Mammary epithelial cell (primary cell): ENCODE results near the gene KRIT1.

Experiments
- CTCF ChIP-seq, 2 donors: IDR thresholded peaks in 1 of 2; conservative IDR thresholded peaks in 1 of 2; 2 replicates each; pipeline ENCODE4 v1.5.1; 2011 to 2012; ENCODE audit warnings: inconsistent platforms in 2 of 2, low read length in 2 of 2, mild to moderate bottlenecking in 2 of 2, control low read depth in 1 of 2, low read depth in 1 of 2; ENCODE audit not compliant: insufficient read depth in 1 of 2; ENCODE audit errors: extremely low read depth in 1 of 2
- EZH2 ChIP-seq: IDR thresholded peaks from 2 replicates; pipeline ENCODE4 v1.6.1; 2012; ENCODE audit warnings: low read length, inconsistent platforms, borderline replicate concordance

DNA sequence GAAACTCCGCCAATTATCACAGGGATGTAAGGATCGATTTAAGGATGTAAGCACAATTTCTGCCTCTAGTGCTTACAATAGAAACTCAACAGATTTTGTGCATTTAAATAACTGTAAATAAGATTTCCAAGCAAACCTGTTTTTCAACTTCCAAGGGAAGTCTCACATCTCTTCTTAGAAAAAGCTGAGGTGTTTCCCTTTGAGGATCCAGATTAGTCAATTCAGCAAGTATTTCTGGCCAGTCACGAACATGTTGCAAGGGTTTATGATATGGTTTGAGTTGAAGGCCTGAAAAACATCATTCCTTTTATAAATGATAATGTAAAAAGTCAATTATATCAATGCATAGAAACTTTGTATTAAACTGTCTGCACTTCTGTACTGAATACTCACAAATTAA is 23.9 kb downstream of the KRIT1 start:
- TF ChIP-seq CTCF (conservative IDR thresholded peaks at IDR 0.05 in 1 of 2, IDR thresholded peaks at IDR 0.05 in 1 of 2; ENCODE audit: extremely low read depth in 1 of 2, insufficient read depth in 1 of 2, low read depth in 1 of 2, low read length in 2 of 2) (no peak), EZH2 (no peak)
